CD4-positive, alpha-beta T cell treated with Interleukin-17A for 4 hours (primary cell): Measurements from ENCODE around the gene RPL23.

Experiments used
- DNase-seq: peaks from one replicate; pipeline ENCODE4 v3.0.0-alpha.2; 2020; ENCODE audit warnings: mixed read lengths

Gene RPL23

DNA sequence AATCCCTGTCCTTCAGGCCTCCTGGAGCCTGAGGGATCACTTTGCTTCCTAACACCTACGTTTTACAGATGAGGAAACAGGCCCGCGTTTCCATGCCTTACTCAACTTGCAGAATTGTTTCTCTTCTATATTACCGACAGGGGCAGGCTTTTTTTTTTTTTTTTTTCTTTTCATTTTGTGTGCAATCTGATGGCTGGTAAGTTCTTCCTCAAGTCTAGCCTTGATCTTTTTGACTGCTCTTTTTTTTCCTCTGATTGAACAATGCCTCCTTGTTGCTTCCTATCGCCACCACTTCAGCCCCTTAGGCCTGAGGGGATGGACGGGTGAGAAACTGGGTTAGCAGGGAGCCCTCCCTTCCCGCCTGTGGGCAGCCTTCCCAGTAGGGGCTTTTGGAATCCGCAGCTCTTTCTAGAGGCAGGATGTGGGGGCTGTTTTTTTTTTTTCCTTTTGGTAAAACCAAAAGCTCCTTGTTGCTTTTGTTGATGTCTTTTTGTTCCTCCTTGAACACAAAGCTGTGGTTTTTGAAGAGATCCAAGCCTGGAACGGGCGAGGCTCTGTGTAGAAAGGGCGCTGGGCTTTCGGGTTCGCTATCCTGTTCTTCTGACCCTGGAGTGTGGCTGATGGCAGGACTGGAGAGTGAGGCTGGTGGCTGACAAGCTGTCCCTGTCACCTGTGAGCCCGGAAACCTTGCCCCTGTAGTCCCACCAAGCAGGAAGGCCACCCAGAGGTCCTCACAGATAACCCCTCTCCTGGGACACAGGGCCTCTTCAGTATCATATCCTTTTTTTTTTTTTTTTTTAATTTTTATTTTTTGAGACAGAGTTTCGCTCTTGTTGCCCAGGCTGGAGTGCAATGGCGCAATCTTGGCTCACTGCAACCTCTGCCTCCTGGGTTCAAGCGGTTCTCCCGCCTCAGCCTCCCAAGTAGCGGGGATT lies 30.3 kb upstream of the RPL23 start:
- peak; percentile 33 for DNase-seq

DNA sequence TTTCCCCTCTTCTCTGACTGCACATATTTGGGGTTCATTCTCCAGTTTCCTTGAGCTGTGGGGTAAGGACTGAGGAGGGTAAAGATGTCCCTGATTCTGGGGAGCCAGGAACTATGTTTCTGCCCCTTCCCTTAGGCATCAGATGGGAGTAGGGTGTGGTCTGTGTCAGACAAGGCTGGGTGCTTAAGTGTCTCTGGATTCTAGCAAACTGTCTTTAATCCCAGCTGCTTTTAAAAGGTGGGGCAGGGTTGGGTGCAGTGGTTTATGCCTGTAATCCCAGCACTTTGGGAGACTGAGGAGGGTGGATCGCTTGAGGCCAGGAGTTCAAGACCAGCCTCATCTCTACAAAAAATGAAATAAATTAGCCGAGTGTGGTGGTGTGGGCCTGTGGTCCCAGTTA lies 29.3 kb upstream of the RPL23 start:
- no peak for DNase-seq

DNA sequence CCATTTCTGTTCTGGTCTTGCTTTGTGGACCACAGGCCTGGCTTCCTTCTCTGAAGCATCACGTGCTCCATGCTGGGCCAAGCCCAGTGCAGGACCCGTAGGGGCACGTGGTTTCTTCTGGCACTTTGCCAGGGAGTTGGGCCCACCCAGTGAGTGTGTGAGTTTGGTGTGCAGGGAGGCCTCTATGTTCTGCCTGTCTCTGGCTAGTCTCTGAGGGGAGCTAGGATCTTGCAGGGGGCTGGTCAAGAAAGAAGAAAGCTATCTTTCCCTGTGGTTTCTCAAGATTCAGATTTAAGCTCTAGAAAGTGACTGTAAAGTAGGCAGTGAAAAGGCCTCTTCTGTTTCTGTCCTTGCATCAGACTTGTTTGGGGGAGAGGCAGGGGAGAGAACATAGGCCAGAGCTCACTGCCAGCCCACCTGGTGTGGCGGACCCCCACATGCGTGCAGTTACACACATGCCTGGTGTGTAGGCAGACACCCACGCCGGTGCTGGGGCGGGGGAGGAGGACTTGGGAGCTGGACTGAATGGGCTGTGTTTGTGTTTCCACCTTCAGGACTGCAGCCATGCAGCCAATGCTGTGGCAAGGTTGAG lies 28.2 kb upstream of the RPL23 start:
- DNase-seq, result peak; percentile 51

- peak; percentile 55 for DNase-seq
Measured at GRCh38 chr17:38879878-38880665, 26.6 kb upstream of the RPL23 start.

DNA sequence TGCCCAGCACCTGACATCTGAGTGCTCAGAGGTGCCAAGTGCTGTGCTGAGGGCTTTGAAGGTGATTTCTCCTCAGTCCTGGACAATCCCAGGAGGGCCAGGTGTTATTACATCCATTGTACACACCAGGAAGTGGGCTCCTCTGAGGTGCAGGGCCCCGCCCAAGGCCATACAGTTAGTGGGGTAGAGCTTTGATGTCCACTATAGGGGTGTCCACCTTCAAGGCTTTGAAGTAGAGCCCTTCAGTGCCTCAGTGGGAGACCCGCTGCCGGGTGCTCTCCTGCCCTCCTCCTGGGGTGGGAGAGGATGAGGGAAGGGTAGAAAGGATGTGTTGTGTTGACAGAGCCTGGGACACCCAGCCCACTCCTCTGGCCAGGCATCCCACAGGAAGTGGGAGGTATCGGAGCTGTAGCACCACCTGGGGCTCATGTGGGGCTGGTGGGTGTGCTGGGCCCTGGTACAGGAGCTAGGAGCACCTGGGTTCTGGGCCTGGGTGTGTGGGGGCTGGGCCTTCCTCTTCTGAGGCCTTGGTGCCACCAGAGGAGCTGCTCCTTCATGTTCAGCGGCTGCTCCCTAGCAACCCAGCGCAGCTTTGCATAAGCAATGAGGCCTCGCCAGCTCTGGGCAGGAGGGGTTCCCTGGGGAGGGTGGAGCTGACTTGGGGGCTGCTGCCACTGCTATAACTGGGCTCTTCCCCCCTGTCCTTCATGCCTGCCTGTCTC lies 23.8 kb upstream of the RPL23 start:
- peak; percentile 58 for DNase-seq

- no peak for DNase-seq
Measured at GRCh38 chr17:38875477-38876075, 22.1 kb upstream of the RPL23 start.

DNA sequence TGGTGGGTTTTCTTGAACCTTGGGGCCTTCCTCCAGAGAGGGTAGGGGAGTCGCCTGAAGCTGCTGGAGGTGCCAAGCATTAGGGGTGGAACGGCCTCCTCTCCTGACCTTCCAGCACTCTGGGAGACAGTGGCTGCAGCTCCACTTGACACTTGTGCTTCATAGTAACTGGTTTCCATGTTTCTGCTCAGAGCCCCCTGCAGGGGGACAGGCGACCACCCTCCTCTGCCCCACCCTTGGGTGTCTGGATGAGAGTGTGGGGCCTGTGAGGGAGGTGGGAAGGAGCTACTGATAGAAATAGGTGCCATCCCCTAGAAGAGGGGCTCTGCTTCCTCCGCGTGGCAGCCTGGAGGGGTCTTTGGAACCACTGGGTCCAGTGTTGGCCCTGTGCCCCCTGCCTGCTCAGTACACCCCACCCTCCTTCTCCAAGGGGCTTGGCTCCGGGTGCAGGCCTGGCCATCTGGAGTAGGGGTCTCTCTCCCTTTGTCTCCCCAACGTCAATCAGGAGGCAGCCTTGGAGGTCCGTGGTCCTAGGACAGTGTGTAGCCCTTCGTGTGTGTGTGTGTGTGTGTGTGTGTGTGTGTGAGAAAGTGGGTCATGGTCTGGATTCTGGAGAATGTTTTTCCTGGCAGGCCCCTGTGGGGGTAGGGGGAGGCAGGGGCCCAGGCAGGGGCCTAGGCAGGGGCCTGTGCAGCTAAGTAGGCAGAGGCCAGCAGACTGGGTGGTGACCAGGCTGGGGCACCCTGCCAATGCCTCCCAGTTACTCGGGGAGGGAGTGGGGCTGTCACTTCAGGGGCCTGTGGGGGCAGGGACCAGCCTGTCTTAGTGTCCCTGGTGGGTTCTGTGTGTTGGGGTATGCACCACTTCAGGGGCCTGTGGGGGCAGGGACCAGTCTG lies 21.2 kb upstream of the RPL23 start:
- DNase-seq, result no peak

- DNase-seq, result no peak
Measured at GRCh38 chr17:38873640-38874380, 20.3 kb upstream of the RPL23 start.

- no peak for DNase-seq
Measured at GRCh38 chr17:38872671-38873385, 19.3 kb upstream of the RPL23 start.

DNA sequence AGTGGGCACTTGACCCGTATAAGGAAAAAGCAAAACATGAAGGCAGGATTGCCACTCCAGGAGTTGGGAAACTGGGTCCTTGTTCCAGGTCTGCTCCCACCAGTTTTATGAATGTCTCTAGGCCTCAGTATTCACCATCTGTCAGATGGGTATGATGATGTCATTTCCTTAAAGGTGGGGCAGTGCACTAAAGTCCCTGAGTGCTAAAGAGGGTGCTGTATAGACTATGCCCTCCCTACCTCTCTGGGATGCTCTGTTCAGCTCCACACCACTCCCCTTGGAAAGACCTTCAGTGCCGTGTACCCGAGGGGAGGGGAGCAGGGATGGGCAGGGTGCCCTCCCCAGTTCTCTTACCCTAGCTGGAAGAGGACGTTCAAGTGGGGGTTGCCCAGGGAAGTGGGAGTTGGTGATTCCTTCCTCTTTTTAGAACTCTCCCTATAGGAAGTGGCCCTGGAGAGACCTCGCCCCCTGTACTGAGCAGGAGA lies 18.5 kb upstream of the RPL23 start:
- no peak for DNase-seq

DNA sequence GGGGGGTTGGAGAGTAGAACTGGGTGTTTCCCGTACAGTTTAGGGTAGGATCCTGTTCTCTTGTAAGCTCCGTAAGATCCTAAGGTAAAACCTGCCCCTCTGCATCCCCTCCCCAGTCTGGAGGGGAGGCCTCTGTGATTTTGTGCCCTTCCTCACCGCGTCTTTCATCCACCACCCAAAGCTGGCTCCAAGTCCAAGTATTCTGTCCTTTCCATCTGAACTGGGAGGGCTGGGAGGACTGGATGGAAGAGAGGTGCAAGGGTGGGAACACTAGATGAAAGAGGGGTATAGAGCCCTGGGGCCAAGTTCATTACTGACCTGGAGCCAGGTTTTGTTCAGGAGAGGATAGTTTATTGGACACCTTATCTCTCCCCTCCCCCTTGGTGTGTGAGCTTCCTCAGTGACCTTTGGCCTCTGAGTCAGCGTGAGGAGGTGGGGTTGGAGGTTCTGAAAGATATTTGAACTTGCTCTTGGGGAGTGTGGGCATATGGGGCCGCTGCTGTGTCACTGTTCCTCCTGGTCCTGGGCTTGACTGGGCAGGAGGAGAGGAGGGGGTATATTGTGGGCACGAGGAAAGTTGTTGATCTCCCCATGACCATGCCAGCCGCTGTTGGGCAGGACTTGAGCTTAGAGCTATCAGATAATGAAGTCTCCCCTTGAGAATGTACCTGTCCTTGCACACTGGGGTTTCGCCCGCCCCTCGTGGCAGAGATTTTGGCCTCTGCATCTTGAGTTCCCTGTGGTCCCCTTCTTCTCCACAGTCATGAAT lies 17.9 kb upstream of the RPL23 start:
- peak; percentile 83 for DNase-seq

- peak; percentile 81 for DNase-seq
Measured at GRCh38 chr17:38870259-38871165, 17.0 kb upstream of the RPL23 start.

DNA sequence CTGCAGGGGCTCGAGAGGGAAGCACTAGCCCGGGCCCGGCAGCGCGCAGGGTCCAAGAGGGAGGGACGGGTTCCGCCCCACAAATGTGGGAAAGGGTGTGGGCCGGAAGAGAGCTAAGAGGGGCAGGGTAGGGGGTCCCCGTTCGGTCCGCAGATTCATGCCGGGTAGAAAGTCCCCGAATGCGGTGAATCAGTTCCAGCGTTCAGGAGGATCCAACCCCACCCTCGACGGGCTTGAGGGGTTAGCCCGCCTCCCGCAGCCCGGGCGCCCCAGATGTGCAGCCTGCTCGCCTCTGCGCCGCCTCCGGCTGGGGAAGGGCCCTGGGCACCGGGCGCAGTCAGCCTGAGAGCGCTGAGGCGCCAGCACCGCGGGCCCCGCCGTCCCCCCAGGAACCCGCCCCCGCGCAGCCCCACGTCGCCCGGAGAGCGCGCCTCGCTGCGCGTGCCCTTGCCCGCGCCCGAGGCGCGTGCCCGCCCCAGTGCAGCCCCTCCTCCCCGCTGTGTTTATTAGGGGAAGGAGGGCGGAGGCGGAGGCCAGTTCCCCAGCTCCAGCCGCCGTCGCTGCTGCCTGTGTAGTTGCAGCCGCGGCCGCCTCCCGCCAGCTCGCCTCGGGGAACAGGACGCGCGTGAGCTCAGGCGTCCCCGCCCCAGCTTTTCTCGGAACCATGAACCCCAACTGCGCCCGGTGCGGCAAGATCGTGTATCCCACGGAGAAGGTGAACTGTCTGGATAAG lies 16.2 kb upstream of the RPL23 start, which contains the start of gene LASP1:
LASP1 (plus strand) TSS at position 533 of the 733 bp plus-strand sequence; CDS start at position 665, 132 bp downstream.
- peak; percentile 89 for DNase-seq

GRCh38 chr17:38868817-38869525 lies 15.4 kb upstream of the RPL23 start:
- peak; percentile 86 for DNase-seq

DNA sequence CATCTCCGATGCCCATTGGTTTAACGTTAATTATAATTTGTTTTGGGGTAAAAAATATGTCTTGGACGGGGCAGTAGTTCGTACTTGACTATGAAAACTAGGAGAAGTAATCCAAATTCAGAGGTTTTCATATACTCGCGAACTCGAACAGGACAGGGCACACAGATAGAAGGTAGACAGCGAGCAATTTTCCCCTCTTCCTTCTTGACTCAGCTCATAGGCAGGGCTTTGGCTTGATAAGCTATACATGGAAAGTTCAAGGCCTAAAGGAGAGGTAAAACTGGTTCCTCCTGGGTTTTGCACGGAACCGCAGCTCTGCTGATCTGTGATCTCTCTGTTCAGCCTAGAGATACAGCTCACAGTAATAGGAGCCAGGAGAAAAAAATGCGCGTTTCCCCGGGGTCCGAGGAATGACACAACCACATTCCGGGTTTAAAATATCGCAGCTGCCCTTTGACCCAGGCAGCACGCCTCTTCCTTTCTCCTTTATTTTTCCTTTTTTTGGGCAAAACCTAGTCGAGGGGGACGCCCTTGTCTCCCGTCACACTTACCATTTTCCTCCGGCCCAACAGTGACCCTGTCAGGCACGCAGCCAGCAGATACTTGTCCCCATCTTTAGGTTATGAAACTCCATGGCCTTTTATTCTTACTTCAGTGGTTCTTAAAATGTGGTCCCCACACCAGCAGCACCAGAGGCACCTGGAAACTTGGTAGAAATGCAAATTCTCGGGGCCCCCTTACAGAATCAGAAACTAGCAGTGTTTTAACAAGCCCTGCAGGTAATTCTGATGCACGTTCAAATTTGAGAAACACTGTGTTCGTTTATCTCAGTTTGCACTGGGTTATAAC lies 14.7 kb upstream of the RPL23 start:
- DNase-seq, result peak; percentile 30
